H1 (cell line): Measurements from ENCODE around the gene ADGRB3.

Source experiments
- EP300 ChIP-seq, 2 experiments: IDR thresholded peaks; 1 replicate in 1 of 2; 2 replicates in 1 of 2; pipeline ENCODE4 v1.6.1; 2011 to 2012; ENCODE audit warnings: low read depth in 2 of 2, low read length in 2 of 2, mild to moderate bottlenecking in 2 of 2, borderline replicate concordance in 1 of 2, inconsistent platforms in 1 of 2, moderate library complexity in 1 of 2
- NRF1 ChIP-seq: IDR thresholded peaks from 2 replicates; pipeline ENCODE4 v1.6.1; 2011; ENCODE audit warnings: mild to moderate bottlenecking, low read depth, low read length, improper control_type of control experiment
- POU5F1 ChIP-seq: IDR thresholded peaks from 2 replicates; pipeline ENCODE4 v1.6.1; 2011; ENCODE audit warnings: low read depth, mild to moderate bottlenecking, low read length, moderate library complexity

- TF ChIP-seq NRF1 = no peak
- no peak for TF ChIP-seq EP300 (IDR thresholded peaks at IDR 0.05; ENCODE audit: borderline replicate concordance in 1 of 2, low read depth in 2 of 2, low read length in 2 of 2)
- no peak for TF ChIP-seq POU5F1
These were observed 125.4 kb downstream of the ADGRB3 start for GRCh38 chr6:68760485-68760884.
